Measurements from ENCODE around the gene RAB11FIP5.

RAB11FIP5 gene

DNA sequence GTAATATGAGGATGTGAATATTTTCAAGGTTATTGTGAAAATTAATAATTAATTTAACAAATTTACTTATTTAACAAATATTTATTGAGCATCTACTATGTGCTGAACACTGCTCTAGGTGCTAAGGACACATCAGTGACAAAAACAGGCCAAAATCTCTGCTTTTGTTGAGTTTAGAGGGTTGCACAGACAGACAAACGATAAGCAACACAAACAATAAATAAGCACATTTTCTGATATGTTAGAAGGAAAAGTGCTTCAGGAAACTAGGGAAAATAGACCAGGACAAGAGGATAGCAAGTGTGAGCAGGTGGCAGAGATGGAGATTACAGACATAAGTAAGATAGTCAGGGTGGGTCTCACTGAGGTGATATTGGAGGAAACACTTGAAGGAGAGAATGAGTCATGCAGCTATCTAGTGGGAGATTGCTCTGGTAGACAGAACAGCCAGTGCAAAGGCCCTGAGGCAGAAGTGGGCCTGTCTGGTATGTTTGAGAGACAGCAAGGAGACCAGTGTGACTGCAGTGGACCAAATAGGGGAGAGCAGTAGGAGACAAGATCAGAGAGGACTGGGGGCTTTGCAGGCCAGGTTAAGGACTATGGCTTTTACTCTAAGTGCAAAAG, 79.5 kb downstream of the RAB11FIP5 start:
- DNase-seq, result no peak

DNA sequence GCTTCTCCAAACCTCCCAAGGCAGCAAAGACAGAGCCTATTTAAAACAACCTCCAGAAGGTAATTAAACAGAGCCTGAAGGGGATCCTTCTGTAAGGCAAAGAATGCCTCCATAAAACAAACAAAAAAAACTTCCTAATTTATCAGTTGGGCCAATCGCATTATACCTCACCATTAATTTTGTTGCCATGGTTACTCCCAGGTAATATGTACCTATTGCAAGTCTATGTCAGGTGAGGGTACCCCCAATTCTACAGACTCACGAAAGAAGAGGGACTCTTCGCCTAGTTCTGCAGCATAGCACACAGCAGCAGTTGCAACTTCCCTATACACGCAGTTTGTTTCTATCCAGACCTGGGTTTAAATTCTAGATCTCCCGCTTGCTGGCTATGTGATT, 80.0 kb downstream of the RAB11FIP5 start:
- no peak for DNase-seq

DNA sequence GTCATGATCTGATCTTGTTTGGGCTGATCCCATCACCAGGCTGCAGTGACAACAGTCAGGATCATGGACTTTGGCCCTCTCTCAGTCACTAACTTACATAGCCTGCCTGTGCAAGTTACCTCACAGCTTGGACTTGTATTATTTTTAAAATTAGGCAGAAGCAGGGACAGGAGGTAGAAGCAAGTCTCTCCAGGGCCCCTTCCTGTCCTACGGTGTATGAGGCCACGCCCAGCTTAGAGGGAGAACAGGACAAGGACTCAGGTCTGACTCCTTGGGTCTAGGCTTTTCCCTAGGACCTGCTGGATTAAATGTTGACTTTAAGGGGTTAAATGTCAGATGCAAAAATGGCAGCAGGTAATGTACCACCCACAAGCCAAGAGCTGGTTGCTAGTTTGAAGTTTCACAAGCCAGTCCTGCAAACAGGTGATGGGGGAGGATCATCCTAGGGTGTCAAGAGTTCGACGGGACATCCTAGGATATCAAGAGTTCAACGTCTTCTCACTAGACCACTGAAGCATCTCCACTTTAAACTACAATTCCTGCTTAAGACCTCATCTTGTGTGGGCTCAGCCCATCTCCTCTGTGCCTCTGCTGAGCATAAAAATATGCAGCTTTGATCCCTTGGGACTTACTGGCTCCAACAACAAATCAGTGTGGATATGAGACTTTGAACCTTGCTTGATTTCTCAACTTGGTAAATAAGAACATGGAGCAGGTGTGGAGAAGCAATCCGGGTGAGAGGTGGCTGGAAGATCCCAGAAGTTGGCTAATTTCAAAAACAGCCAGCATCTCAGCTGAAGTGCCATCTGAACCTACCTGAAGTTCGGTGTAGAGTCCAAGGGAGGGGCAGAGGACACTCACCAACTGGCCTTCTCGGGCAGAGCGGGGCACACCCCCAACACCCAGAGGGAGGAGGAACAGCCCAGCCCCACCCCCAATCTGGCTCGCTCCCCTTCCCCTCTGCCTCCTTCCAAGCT, 80.7 kb downstream of the RAB11FIP5 start:
- DNase-seq, result no peak

DNA sequence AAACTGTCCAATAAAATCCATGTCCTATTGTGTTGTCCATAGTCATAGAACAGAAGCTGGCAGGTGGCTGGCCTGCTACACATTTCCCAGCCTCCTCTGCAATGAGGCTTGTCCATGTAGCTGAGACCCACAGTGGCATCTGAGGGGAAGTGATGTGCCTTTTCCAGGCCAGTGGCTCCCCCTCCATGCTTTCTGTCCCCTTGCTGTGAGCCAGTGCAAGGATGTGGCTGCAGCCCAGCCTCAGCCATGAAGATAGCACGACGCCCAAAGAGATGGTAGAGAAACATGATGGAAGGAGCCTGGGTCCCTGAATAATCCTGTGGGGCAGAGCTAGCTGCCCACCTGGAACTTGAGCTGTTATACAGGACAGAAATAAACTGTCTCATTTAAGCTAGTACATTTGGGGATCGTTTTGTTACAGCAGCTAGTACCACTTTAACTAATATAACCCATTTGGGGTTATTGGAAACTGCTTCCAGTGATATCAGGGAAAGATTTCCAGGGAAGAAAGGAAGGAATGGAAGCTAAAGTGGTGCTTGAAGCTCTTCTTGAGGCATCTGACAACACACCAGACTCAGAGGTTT, 81.6 kb downstream of the RAB11FIP5 start:
- DNase-seq, result no peak

DNA sequence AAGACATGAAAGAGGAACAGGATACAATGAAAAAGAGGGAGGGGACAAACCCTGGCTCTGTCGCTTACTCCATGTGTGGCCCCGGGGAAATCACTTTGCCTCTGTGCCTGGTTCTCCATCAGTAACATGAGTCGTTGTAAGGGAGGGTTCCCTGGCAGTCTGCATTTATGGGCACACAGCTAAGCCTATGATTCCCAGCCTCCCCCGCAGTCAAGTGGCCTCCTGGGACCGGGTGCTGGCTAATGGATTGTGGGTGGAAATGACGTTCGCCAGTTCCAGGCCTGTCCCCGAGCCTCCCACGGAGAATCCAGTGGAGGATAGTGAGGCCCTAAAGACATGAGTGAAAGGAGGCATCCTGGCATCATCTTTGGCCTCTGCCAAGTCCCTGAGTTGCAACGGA, 83.9 kb downstream of the RAB11FIP5 start:
- no peak for DNase-seq

DNA sequence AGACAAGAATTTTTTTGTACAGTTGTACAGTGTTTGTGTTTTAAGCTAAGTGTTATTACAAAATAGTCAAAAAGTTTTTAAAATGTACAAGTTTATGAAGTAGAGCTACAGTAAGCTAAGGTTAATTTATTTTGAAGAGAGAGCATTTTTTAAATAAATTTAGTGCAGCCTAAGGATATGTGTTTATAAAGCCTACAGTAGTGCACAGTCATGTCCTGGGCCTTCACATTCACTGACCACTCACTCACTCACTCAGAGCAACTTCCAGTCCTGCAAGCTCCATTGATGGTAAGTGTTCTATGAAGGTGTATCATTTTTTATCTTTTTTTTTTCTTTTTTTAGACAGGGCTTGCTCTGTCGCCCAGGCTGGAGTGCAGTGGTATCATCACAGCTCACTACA, 85.4 kb downstream of the RAB11FIP5 start:
- DNase-seq, result no peak

DNA sequence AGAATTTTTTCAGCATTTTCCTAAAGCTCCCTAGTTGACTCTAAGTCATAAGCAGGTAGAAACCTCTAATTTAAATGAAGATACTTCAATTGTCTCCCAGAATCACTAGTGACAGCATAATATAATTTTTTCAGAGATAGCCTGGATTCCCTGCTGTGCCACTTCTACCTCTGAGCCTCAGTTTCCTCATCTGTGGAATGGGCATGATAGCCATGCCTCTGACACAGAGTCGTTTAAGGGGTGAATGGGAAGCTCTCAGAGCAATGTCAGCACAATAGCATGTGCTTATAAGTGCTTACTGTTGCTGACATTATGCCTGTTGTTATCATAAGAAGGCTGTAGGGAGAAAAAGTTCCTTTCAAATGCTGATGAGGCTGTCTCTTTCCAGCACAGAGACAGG, 89.3 kb downstream of the RAB11FIP5 start:
- no peak for DNase-seq

All from hematopoietic multipotent progenitor cell treated with erythropoietin and hydrocortisone succinate and interleukin-3 and kit ligand, for 8 days (in vitro differentiated cells).